DLD1 (cell line): ENCODE data around the gene MAB21L3.
"Not testable (repeated sequence)": the region's sequence is repeated elsewhere in the genome, so short reads cannot be mapped to it uniquely, and the experiment has no call there.

Experiments
- in situ Hi-C: cut with HindIII; loops from 2 replicates; pipeline ENCODE4 v1.10.0; 2017; ENCODE audit warnings: low sequenced_read_pairs

MAB21L3 gene

DNA sequence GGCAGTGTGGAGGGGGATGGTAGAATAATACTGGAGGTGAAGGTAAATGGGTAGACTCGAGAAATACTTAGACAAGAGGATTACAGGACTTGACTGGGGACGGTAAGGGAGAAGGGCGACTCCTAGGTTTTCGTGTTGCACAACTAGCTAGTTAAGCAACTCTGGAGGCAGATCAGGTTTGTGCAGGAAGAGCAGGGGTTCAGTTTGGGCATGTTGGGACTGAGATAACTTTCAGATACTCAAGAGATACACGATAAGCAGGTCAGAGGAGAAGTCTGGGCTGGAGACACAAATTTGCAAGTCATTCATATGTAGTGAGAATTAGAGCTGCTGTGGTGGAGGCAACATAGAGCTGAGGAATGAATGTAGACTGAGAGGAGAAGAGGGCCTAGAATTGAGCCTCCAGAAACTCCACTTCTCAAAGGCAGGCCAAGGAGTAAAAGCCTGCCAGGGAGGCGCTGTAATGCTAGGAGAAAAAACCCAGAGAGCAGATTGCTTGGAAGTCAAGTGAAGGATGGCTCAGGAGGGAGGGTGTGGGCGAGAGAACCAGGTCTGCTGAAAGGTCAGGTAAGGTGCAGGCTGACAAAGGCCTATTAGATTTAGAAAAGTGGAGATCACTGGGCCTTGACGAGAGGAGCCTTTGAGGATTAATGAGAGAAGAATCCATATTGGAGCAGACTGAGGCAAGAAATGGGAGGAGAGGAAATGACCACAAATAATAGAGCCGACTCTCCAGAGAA lies 20.8 kb downstream of the MAB21L3 start:
- in situ Hi-C loops: no loop called here

DNA sequence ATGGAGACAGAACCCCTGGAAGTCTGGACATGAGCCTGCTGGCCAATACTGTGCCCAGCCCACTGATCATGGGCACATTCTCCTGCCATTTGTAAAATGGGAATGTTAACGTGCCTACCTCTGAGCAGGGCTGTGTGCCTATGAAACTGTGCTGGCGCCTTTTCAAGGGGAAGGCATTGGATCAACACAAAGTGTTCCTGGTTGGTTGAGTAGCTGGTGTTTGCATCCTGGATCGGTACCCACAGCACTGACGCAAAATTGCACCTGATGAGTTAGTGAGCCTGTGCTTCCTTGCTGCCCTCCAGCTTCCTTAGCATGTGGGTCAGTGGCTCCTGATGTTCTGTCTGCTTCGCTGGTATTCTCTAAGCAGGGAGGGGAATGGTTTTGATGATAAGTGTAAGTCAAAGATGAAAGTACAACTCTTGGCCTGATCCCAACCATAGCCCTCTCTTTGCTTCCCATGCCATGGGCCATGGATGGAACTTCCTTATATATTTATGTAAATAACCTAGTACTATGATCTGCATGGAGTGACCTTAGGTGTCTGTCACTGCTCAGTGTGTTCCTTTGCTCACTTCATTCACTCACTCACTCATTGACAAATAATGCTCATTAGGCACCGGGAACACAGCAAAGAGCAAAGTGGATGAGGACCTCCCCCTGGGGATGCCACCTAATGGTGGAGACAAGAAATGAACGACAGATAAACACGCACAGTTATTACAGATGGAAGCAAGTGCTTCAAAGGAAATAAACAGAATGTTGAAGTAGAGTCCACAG lies 22.7 kb downstream of the MAB21L3 start:
- in situ Hi-C loops: no loop called here

DNA sequence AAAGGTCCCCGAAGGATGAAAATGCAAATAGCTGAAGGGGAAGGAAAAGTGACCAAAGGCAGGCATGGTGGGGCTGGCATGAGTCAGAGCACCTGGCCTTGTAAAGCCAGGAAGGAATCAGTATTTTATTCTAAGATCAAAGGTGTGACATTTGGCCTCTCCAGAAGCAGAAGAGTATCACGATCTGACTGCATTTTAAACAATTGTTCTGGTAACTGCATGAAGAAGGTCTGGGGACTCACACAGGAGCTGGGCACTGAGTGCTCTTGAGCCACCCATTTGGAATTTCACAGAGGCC lies 23.2 kb downstream of the MAB21L3 start:
- in situ Hi-C loops: no loop called here

DNA sequence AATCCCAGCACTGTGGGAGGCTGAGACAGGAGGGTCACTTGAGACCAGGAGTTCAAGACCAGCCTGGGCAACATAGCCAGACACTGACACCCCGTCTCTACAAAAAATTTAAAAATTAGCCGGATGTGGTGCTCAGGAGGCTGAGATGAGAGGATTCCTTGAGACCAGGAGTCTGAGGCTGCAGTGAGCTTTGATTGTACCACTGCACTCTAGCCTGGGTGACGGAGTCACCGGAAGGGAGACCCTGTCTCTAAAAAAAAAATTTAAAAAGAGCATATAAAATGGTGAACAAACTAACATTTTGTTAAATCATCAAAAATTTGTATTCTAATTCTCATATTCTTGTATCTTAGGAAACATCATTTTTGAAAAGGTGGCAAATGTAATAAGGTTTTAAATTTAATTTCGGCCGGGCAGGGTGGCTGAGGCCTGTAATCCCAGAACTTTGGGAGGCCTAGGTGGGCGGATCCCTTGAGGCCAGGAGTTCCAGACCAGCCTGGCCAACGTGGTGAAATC lies 27.1 kb downstream of the MAB21L3 start:
- in situ Hi-C loops: no loop called here

DNA sequence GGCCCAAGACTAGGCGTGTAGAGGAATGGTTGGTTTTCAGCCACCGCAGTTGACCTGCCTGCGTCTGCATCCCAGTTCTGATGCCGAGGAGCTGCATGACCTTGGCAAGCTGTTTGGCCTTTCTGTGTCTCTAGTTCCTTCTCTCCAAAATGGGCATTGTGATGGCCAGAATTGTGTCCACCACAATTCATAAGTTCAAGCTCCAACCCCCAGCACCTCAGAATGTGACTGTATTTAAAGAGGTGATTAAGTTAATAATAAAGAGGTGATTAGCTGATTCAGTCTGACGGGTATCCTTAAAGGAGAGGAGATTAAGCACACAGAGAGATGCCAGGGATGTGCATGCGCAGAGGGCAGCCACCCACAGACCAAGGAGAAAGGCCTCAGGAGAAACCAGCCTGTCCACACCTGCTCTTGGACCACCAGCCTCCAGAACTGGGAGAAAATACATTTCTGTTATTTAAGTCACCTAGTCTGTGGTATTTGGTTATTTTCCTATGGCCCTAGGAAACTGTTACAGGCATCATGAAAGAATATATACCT lies 28.5 kb downstream of the MAB21L3 start:
- in situ Hi-C loops: no loop called here

DNA sequence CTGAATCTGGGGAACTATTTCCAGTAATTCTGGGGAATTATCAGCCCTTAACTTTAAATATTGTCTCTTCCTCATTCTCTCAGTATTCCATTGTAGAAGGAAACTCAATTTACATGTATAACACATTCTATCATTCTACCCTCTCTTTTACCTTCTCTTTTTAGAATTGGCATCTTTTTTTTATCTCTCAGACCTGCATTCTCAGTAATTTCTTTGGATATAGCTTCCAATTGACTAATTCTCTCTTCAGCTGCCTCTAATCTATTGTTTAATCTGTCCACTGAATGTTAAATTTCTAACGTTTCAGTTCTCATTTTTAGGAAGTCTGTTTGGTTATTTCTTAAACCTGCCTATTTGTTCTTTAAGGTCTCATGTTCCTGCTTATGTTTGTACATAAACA lies 33.0 kb downstream of the MAB21L3 start:
- in situ Hi-C loops: no loop called here

DNA sequence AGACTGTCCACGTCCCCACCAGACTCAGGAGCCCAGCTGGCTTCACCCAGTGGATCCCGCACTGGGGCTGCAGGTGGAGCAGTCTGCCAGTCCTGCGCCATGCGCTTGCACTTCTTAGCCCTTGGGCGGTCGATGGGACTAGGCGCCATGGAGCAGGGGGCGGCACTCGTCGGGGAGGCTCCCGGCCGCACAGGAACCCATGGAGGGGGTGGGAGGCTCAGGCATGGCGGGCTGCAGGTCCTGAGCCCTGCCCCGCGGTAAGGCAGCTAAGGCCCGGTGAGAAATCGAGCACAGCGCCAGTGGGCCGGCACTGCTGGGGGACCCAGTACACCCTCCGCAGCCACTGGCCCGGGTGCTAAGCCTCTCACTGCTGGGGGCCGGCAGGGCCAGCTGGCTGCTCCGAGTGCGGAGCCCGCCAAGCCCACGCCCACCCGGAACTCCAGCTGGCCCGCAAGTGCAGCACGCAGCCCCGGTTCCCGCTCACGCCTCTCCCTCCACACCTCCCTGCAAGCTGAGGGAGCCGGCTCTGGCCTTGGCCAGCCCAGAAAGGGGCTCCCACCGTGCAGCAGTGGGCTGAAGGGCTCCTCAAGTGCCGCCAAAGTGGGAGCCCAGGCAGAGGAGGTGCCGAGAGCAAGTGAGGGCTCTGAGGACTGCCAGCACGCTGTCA lies 35.4 kb downstream of the MAB21L3 start:
- in situ Hi-C loops: not testable (repeated sequence)

DNA sequence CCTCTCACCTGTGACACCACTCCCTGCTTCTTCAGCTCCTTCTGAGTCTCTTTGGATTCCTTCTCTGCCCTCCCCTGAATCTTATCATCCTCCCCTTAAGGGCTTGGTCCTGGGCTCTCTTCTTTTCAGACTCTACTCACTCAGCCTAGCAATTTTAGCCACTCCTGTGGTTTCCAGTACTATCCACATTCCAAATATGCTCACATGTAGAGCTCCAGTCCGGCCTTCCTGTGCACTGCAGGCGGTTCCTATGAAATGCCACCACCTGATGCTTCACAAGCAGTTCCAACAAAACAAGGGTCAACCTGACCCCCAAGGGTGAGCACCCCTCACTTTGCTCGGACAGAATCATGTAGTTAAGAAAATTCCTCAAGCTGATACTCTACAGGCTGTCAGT lies 35.9 kb downstream of the MAB21L3 start:
- in situ Hi-C loops: no loop called here

DNA sequence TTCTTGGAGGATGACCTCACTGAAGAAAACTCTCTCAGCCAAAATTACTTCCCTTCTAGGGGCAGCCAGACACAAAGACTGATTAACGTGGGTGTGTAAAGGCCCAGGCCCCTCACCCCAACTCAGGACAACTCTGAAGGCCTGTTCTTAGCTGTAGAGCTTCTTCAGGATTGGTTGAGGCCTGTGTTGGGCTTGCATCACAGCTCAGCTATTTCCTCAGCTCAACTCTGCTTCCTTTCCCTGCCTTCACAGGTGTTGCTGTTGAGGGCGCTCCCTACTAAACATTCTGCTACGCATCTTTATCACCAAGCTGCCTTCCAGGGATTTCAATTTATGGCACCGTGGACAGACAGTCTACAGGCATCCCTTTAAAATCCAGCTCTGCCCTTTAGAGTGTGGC lies 36.8 kb downstream of the MAB21L3 start:
- in situ Hi-C loops: no loop called here

DNA sequence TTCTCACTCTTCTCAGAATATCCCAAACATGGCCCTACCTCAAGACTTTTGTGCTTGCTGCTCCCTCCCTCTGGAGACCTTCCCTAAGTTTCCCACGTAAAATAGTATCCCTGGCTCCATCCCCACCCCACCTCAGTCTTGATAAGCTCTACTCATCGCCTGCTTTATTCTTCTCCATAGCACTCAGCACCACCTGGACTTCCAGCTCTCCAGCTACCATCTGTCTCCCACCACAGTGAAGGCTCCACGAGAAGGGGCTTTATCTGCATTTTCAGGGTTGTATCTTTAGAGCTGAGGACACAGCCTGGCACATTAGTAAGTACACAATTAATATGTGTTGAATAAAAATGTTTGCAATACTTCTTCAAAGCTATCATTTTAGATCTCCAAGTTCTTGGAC lies 37.8 kb downstream of the MAB21L3 start:
- in situ Hi-C loops: no loop called here

DNA sequence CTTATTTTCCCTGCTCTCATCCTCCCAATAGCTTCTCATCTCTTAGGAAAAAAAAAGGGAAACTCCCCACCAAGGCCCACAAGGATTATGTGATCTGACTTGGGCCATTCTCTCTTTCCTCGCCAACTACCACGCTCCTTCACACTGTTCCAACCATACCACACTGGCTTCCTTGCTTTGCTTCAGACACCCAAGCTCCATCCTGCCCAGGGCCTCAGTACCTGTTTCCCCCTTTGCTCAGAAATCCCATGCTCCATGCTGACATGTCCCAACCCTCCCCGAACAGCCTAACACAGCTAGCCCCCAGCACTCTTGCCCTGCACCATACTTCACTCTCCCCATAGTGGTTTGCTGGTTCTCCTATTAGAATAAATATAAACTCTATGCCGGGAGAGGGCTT lies 39.2 kb downstream of the MAB21L3 start:
- in situ Hi-C loops: no loop called here

DNA sequence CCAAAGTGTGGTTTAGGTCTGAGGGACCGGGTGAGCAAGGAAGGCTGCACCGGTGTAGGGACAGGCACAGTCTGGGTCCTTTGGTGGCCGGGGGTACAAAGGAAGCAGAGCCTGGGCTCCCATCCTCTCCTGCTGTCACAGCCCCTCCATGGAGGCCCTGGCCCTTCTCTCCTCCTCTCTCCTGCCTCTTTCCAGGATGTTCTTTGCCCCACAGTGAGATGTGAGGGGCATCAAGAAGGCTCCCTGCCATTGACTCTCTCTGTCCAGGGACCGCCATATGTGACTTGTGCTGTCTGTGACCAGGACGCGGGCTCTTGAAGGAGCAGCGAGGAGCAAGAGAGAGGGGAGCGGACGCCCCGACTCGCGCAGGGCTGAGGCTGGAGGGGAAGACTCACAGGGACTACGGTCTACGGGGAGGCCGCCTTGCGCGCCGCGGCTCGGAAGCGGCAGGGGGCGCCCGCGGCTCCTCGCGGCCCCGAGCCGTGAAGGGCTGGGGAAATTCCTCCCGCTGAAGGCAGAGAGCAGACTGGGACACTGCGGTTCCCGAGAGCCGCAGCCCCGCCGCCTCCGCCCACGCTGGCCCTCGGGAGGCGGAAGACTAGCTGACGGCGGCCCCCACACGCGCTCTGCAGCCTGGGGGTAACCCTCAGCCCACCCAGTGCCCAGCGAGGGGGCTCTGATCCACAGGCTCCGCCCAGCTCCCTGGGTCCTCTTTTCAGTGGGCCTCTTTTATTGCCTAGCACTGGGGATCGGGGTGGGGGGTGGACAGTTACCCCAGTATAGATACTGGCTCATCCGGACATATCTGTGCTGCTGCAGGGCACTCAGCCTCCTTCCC lies 40.8 kb downstream of the MAB21L3 start:
- in situ Hi-C loops: no loop called here

DNA sequence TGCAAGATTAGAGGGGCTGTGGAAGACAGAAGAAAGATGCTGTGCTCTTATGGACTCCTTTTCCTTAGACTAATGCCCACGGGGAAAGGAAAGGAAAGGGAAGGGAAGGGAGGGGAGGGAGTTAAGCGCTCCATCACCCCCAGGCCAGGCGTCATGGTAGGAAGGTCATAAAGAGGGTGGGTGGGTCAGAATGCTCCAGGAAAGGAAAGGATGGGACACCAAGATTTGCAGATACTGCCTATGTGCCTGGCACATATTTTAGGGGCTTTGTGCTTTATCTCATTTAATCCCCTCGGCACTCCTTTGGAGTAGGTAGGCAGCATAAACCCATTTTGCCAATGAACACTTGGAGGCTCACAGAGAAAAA lies 41.4 kb downstream of the MAB21L3 start:
- in situ Hi-C loops: no loop called here

DNA sequence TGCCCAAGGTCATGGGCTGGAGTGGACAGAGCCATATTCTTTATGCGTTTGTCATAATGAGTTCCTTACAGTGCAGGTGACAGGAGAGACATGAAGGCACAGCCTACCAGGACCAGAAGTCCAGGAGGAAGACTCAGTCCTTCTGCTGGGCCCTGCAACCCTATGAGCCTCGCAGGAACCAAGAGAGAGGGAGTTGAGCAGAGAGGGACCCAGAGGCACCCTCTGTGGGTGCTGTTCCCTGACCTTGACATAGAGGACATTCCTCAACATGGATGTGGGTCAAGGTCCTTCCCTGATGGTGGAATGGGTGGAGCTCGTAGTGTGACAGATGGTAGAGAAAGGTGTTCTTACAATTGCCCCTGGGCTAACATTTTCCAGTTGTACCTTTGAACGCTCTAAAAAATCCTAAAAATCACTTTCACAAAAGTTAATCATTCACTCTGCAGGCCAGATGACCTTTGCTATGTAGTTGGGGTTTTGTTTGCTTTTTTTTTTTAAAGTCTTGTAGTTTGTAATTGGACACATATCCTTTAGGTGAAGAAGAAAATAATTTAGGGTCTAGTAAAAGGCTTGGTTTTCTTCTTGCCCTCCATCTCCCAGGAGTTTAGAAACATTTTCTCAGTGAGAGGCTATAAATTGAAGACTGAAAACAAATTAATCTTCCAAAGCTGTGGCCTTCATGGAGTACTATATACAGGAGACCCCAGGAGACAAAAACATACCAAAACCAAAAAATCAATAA lies 41.9 kb downstream of the MAB21L3 start:
- in situ Hi-C loops: no loop called here

DNA sequence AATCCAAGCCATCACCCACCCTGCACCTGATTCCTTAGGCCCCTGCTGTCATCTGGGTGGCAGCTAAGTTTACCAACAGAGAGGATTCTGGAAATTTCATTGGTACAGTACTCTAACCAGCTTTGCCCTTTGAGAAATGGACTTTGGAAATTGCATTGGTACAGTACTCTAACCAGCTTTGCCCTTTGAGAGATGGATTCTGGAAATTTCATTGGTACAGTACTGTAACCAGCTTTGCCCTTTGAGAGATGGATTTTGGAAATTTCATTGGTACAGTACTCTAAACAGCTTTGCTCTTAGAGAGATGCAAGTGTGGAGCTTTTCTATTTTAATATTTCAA lies 42.5 kb downstream of the MAB21L3 start:
- in situ Hi-C loops: no loop called here

DNA sequence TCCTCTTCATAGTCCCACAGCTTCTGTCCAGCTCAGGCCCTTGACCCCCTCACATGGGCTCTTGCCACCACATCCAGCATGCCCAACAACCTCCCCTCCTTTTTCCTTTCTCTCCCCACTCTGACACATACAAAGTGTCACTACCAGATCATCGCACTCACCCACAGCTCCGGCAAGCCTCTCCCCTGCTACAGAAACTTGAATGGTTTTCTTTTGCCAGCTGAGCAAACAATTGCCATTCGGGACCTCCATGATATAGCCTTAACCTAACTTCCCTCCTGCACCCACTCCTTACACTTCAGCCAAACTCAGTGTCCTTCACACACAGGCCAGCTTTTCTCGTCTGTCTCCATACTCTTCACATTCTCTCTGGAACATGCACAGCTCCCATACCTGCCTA lies 43.3 kb downstream of the MAB21L3 start:
- in situ Hi-C loops: no loop called here

DNA sequence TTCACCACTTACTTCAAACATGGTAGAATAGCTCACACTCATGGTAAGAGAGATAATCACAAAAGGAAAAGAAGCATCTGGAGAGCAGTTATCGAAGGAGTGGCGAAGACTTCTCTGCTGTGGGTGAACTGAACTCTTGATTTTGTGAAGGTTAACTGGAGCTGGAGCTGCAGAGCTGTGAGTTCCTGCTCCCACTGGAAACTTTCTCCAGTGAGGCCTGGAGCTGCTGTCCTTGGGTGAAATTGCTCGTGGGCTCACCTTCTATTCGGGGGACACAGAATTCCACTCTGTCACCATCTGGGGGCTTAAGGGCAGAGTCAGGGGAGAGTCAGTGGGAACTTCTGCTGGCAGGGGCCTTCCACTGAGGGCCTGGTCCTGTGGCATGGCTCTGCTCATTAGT lies 45.9 kb downstream of the MAB21L3 start:
- in situ Hi-C loops: no loop called here

DNA sequence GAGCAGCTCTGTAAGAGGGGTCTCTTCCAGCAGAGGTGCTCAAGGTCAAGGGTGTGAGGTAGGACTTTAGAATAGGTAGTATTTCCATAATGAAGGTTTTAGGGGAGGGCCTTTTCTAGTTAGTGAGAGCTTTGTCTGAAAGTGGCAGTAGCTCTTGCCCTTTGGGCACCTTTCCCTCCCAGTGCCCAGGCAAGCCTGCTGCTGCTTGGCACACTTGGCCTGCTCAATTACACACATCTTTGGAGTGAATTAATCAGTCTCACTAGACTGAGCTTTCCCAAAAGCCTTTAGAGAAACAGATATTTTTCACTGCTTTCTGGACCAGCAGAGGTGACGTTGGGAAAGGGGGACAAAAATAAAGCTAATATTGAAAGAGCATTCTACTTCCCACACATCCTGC lies 48.0 kb downstream of the MAB21L3 start:
- in situ Hi-C loops: no loop called here

DNA sequence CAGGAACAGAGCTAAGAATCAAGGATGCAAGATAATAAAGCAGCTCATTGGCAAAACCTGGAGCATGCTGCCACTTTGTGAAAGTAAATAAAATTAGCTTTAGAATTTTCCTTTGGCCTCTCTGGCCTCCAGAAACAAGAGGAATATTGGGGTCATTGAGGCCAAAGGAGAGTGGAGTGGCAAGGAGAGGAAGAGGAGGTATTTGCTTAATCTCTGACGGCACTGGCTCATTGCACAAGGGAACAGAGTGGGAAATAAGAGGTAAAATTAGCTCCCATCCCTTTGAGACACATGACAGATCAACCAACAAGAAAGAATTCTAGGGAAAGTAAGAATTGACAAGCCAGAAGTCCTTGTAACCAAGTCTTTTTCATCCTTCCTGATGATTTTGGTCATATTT lies 48.4 kb downstream of the MAB21L3 start:
- in situ Hi-C loops: no loop called here

DNA sequence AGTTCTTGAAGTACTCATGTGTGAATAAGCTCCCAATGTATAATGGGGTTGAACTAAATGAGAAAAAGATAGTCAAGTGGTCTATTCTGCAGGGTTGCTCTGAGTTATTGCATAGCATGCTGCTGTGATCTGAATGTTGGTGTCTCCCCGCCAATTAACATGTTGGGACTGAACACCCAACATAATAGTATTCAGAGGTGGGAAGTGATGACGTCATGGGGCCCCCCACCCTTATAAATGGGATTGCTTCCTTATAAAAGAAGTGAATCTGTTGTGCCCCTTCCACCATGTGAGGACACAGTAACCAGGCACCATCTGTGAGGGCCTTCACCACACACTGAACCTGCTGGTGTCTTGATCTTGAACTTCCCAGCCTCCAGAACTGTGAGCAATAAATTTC lies 50.2 kb downstream of the MAB21L3 start:
- in situ Hi-C loops: no loop called here
